Adipocyte (in vitro differentiated cells): Measurements from ENCODE around the gene LGR6.

Source experiments
- DNase-seq: peaks from one replicate; pipeline ENCODE4 v3.0.0-alpha.2; 2015; ENCODE audit warnings: low read depth
- H3K27me3 ChIP-seq: replicated peaks from 2 replicates; pipeline ENCODE4 v1.7.0; 2013; ENCODE audit warnings: mild to moderate bottlenecking, low read length, moderate library complexity; ENCODE audit not compliant: control insufficient read depth, insufficient read depth
- H3K36me3 ChIP-seq: 2 replicates; pipeline ENCODE4 v1.7.0; 2013; ENCODE audit warnings: low read length, mild to moderate bottlenecking, moderate library complexity; ENCODE audit not compliant: control insufficient read depth, insufficient read depth, severe bottlenecking
- H3K4me1 ChIP-seq: 2 replicates; pipeline ENCODE4 v1.7.0; 2013; ENCODE audit warnings: mild to moderate bottlenecking, low read length, moderate library complexity; ENCODE audit not compliant: control insufficient read depth, insufficient read depth
- H3K4me3 ChIP-seq: 2 replicates; pipeline ENCODE4 v1.7.0; 2013; ENCODE audit warnings: mild to moderate bottlenecking, low read length, moderate library complexity
- H3K9ac ChIP-seq: 2 replicates; pipeline ENCODE4 v1.7.0; 2013; ENCODE audit warnings: mild to moderate bottlenecking, low read length, moderate library complexity
- H3K9me3 ChIP-seq: 2 replicates; pipeline ENCODE4 v1.7.0; 2013; ENCODE audit warnings: mild to moderate bottlenecking, low read length, moderate library complexity; ENCODE audit not compliant: control insufficient read depth

The LGR6 gene

GRCh38 chr1:202266061-202266765 is 72.6 kb downstream of the LGR6 start:
- Histone ChIP-seq H3K9me3 (peaks cover 5% of the 10 kb centered on the region), H3K27me3 (peaks cover 77% of the 10 kb centered on the region), H3K4me1 (no peaks in the 10 kb centered on the region), H3K4me3 (no peak overlapping the region), H3K9ac (no peak overlapping the region), H3K36me3 (no peaks in the 10 kb centered on the region)
- no peak for DNase-seq

GRCh38 chr1:202268032-202268431 is 74.4 kb downstream of the LGR6 start:
- Histone ChIP-seq H3K9me3 (no peaks in the 10 kb centered on the region), H3K4me3 (no peak overlapping the region), H3K9ac (no peak overlapping the region), H3K36me3 (no peaks in the 10 kb centered on the region), H3K4me1 (no peaks in the 10 kb centered on the region), H3K27me3 (peaks cover 92% of the 10 kb centered on the region)
- DNase-seq = no peak

GRCh38 chr1:202268817-202269216 is 75.2 kb downstream of the LGR6 start:
- no peaks in the 10 kb centered on the region for H3K36me3 ChIP-seq
- H3K4me1 ChIP-seq = no peaks in the 10 kb centered on the region
- no peak overlapping the region for H3K4me3 ChIP-seq
- no peak for DNase-seq
- no peak overlapping the region for H3K9ac ChIP-seq
- no peaks in the 10 kb centered on the region for H3K9me3 ChIP-seq
- peaks cover 87% of the 10 kb centered on the region for H3K27me3 ChIP-seq

- Histone ChIP-seq H3K4me1 (no peaks in the 10 kb centered on the region), H3K27me3 (peaks cover 84% of the 10 kb centered on the region), H3K9ac (no peak overlapping the region), H3K9me3 (no peaks in the 10 kb centered on the region), H3K4me3 (no peak overlapping the region), H3K36me3 (no peaks in the 10 kb centered on the region)
- DNase-seq = no peak
Observed at GRCh38 chr1:202270871-202271326, 77.3 kb downstream of the LGR6 start.

- Histone ChIP-seq H3K9me3 (no peaks in the 10 kb centered on the region), H3K9ac (no peak overlapping the region), H3K4me3 (no peak overlapping the region), H3K36me3 (no peaks in the 10 kb centered on the region), H3K27me3 (peaks cover 81% of the 10 kb centered on the region), H3K4me1 (no peaks in the 10 kb centered on the region)
- DNase-seq = no peak
Observed at GRCh38 chr1:202272103-202272845, 78.7 kb downstream of the LGR6 start.

- DNase-seq = no peak
- Histone ChIP-seq H3K9me3 (no peaks in the 10 kb centered on the region), H3K27me3 (peaks cover 78% of the 10 kb centered on the region), H3K4me1 (no peaks in the 10 kb centered on the region), H3K36me3 (no peaks in the 10 kb centered on the region), H3K9ac (no peak overlapping the region), H3K4me3 (no peak overlapping the region)
Observed at GRCh38 chr1:202274611-202275010, 81.0 kb downstream of the LGR6 start.

GRCh38 chr1:202275061-202275770 is 81.6 kb downstream of the LGR6 start:
- DNase-seq = no peak
- no peak overlapping the region for H3K9ac ChIP-seq
- peaks cover 72% of the 10 kb centered on the region for H3K27me3 ChIP-seq
- H3K36me3 ChIP-seq = no peaks in the 10 kb centered on the region
- H3K4me3 ChIP-seq = no peak overlapping the region
- no peaks in the 10 kb centered on the region for H3K9me3 ChIP-seq
- no peaks in the 10 kb centered on the region for H3K4me1 ChIP-seq

GRCh38 chr1:202276081-202276715 is 82.6 kb downstream of the LGR6 start:
- Histone ChIP-seq H3K36me3 (no peaks in the 10 kb centered on the region), H3K9ac (no peak overlapping the region), H3K4me1 (peaks cover 2% of the 10 kb centered on the region), H3K4me3 (no peak overlapping the region), H3K27me3 (peaks cover 62% of the 10 kb centered on the region), H3K9me3 (no peaks in the 10 kb centered on the region)
- no peak for DNase-seq

GRCh38 chr1:202276920-202277319 is 83.3 kb downstream of the LGR6 start:
- H3K27me3 ChIP-seq = peaks cover 57% of the 10 kb centered on the region
- no peak for DNase-seq
- H3K4me3 ChIP-seq = no peak overlapping the region
- no peak overlapping the region for H3K9ac ChIP-seq
- H3K4me1 ChIP-seq = peaks cover 9% of the 10 kb centered on the region
- H3K36me3 ChIP-seq = no peaks in the 10 kb centered on the region
- H3K9me3 ChIP-seq = no peaks in the 10 kb centered on the region

GRCh38 chr1:202278751-202279150 is 85.2 kb downstream of the LGR6 start:
- Histone ChIP-seq H3K4me3 (no peak overlapping the region), H3K36me3 (no peaks in the 10 kb centered on the region), H3K9ac (no peak overlapping the region), H3K27me3 (peaks cover 46% of the 10 kb centered on the region), H3K9me3 (no peaks in the 10 kb centered on the region), H3K4me1 (peaks cover 27% of the 10 kb centered on the region)
- no peak for DNase-seq

GRCh38 chr1:202279806-202280205 is 86.2 kb downstream of the LGR6 start:
- no peak overlapping the region for H3K9ac ChIP-seq
- H3K27me3 ChIP-seq = peaks cover 41% of the 10 kb centered on the region
- H3K9me3 ChIP-seq = no peaks in the 10 kb centered on the region
- peak; percentile 29 for DNase-seq
- no peaks in the 10 kb centered on the region for H3K36me3 ChIP-seq
- peaks cover 32% of the 10 kb centered on the region for H3K4me1 ChIP-seq
- no peak overlapping the region for H3K4me3 ChIP-seq
